Progenitor cell of endocrine pancreas (in vitro differentiated cells): ENCODE data around the gene HMCN2. TPM values are rescaled to one million over a fixed set of nuclear protein-coding genes. Genes with fewer than 3 reads are reported as not detected.

ENCODE experiments used
- DNase-seq: peaks from one replicate; pipeline ENCODE4 v3.0.0; 2021; ENCODE audit warnings: low spot score; ENCODE audit not compliant: unreplicated experiment
- H3K27ac Mint-ChIP-seq: 2 replicates; pipeline ENCODE4 v1.8.0; 2021; ENCODE audit warnings: mild to moderate bottlenecking, moderate library complexity, mixed read lengths
- H3K27me3 Mint-ChIP-seq: 2 replicates; pipeline ENCODE4 v1.8.0; 2021; ENCODE audit warnings: mixed read lengths
- H3K36me3 Mint-ChIP-seq: 2 replicates; pipeline ENCODE4 v1.8.0; 2022; ENCODE audit warnings: mixed read lengths; ENCODE audit not compliant: insufficient read depth
- H3K4me1 Mint-ChIP-seq: 2 replicates; pipeline ENCODE4 v1.8.0; 2021; ENCODE audit warnings: low read depth, mixed read lengths
- H3K4me3 Mint-ChIP-seq: 2 replicates; pipeline ENCODE4 v1.8.0; 2021; ENCODE audit warnings: low read depth, mild to moderate bottlenecking, moderate library complexity, mixed read lengths
- H3K9me3 Mint-ChIP-seq: 2 replicates; pipeline ENCODE4 v1.8.0; 2021; ENCODE audit warnings: low read depth, mixed read lengths
- CTCF ChIP-seq: fragments of 200-600 bp; sonication (generic); IDR thresholded peaks from one replicate; pipeline ENCODE4 v1.5.0; 2021; ENCODE audit warnings: antibody characterized with exemption, mild to moderate bottlenecking; ENCODE audit not compliant: unreplicated experiment
- total RNA-seq: library from RNA; stranded (reverse); gene quantifications from 2 replicates; pipeline ENCODE4 v1.2.1, GENCODE V29; 2021

Gene HMCN2
- total RNA-seq, 1 donor from 2014 or later = 0.26 TPM

DNA sequence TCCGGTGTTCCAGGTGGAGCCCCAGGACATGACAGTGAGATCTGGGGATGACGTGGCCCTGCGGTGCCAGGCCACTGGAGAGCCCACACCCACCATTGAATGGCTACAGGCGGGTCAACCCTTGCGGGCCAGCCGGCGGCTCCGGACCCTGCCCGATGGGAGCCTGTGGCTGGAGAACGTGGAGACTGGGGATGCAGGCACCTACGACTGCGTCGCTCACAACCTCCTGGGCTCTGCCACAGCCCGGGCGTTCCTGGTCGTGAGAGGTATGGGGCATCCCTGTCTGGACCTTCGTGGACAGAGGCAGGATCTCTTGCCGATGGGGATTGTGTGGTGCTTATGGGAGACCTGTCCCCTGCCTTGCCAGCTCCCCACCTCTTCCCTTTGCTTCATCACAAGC lies 153.2 kb downstream of the HMCN2 start:
- Mint-ChIP-seq H3K4me1 (no peaks in the 10 kb centered on the region), H3K27me3 (peaks cover 32% of the 10 kb centered on the region), H3K9me3 (no peaks in the 10 kb centered on the region), H3K27ac (no peak overlapping the region), H3K36me3 (no peaks in the 10 kb centered on the region), H3K4me3 (no peak overlapping the region)
- no peak for TF ChIP-seq CTCF
- no peak for DNase-seq

- Mint-ChIP-seq H3K27me3 (peaks cover 32% of the 10 kb centered on the region), H3K4me3 (no peak overlapping the region), H3K36me3 (no peaks in the 10 kb centered on the region), H3K27ac (no peak overlapping the region), H3K4me1 (no peaks in the 10 kb centered on the region), H3K9me3 (no peaks in the 10 kb centered on the region)
- no peak for TF ChIP-seq CTCF
- no peak for DNase-seq
Measured at GRCh38 chr9:130419521-130420035, 154.0 kb downstream of the HMCN2 start.

DNA sequence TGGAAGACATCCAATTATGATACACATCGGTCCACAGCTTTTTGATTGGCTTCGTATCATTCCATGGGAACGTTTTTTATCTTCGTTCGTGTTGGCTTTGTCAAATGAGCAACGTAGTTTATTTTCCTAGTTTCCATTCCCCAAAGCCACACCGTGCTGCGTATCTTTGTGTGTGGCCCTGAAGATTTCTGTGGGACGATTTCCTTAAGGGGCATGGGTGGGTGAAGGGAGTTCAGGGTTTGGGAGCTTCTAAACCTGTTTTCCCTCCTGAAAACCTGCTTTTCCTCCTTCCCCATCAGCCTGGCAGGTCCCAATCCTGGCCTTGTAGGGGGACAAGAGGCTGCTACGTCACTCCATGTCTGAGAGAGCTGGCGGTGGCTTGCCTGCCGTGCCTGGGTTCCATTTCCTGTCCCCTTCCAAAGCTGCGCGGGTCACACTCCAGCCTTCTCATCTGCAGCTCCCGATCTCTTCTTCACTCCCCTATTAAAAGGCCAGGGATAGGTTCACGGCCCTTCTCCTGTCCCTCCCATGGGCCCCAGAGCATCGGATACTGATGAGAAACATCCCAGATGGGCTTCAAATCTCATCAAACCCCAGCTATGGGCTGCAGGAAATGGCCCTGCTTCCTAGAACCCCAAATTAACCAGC lies 155.7 kb downstream of the HMCN2 start:
- TF ChIP-seq CTCF = no peak
- Mint-ChIP-seq H3K27ac (no peak overlapping the region), H3K27me3 (peaks cover 32% of the 10 kb centered on the region), H3K36me3 (no peaks in the 10 kb centered on the region), H3K4me1 (peaks cover 3% of the 10 kb centered on the region), H3K4me3 (no peak overlapping the region), H3K9me3 (no peaks in the 10 kb centered on the region)
- DNase-seq = no peak

DNA sequence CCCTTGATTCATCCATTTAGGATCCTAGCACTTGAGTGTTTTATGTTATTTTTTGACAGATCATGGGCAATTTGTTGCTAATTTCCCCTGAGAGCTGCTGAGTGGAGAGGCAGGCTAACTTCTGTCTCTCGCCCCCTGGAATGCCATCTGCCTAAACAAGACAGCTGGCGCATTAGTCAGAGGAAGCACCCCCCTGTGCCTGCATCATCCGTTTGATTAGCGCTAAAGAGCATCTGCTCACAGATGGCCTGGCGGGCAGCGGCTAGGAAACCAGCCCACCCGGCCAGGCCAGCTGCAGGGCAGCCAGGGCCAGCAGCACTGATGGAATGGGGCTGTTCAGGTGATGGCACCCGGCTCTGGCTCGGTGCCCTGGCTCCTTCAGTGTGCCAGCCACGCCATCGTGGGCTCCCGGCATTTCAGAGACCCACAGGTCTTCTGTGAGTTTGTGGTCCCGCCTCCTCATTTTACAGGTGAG lies 156.3 kb downstream of the HMCN2 start:
- Mint-ChIP-seq H3K9me3 (no peaks in the 10 kb centered on the region), H3K27ac (no peak overlapping the region), H3K36me3 (no peaks in the 10 kb centered on the region), H3K4me3 (no peak overlapping the region), H3K4me1 (peaks cover 3% of the 10 kb centered on the region), H3K27me3 (peaks cover 35% of the 10 kb centered on the region)
- no peak for TF ChIP-seq CTCF
- DNase-seq = no peak

DNA sequence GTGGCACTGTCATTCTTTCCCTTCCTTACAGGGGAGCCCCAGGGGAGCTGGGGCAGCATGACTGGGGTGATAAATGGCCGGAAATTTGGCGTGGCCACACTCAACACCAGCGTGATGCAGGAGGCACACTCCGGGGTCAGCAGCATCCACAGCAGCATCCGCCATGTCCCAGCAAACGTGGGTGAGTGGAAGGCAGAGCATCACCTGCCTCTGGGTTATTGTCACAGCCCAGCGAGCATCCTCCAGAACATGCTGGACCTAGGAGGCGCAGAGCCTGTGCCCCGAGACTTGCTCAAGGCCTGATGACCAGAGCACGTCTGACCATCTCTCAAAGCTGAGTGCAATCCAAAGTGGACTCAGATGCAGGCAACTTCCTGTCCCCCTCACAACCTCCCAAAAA lies 157.0 kb downstream of the HMCN2 start:
- no peak for DNase-seq
- Mint-ChIP-seq H3K9me3 (no peaks in the 10 kb centered on the region), H3K4me1 (peaks cover 3% of the 10 kb centered on the region), H3K36me3 (no peaks in the 10 kb centered on the region), H3K27ac (no peak overlapping the region), H3K4me3 (no peak overlapping the region), H3K27me3 (peaks cover 37% of the 10 kb centered on the region)
- no peak for TF ChIP-seq CTCF
